GM19463 (cell line): ENCODE measurements around the gene ATOSB.

ENCODE experiments used
- ATAC-seq: cut with Tn5 transposase; IDR thresholded peaks from one replicate; pipeline ENCODE4 v1.9.1; 2021; ENCODE audit warnings: mild to moderate bottlenecking, moderate library complexity; ENCODE audit not compliant: unreplicated experiment

Gene ATOSB

DNA sequence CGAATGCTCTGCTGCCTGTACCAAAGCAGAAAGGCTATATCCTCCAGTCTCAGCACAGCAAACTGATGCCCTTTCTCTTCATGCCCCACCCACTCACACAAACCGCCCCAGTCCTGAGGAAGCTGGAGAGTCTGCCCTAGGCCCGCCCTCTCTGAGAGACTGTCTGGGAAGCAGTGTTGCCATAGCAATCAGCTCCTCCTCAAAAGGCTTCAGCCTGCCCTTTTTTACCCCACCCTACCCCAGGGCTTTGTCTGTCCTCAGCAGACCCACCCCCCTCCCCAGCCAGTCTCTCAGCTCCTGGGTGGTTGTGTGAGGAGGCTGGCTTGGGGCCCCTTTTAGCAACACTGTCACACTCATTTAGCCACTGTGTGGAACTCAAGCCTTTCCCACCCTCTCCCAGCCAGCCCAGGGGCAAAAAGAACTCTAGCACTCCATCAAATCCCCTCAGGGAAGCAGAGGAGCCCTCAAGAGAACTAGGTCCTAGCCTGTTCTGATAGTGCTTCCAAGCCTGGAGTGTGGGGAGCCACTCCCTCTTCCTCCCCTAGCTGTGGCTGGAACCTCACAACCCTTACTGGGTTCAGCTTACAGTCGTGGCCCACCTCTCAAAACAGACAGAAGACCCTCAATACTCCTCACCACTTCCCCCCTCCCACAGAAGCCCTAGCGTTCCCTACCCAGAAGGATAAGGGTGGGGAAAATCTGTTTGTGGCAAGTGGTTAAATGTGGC, 1.4 kb downstream of the ATOSB start:
- peak; percentile 16 for ATAC-seq

DNA sequence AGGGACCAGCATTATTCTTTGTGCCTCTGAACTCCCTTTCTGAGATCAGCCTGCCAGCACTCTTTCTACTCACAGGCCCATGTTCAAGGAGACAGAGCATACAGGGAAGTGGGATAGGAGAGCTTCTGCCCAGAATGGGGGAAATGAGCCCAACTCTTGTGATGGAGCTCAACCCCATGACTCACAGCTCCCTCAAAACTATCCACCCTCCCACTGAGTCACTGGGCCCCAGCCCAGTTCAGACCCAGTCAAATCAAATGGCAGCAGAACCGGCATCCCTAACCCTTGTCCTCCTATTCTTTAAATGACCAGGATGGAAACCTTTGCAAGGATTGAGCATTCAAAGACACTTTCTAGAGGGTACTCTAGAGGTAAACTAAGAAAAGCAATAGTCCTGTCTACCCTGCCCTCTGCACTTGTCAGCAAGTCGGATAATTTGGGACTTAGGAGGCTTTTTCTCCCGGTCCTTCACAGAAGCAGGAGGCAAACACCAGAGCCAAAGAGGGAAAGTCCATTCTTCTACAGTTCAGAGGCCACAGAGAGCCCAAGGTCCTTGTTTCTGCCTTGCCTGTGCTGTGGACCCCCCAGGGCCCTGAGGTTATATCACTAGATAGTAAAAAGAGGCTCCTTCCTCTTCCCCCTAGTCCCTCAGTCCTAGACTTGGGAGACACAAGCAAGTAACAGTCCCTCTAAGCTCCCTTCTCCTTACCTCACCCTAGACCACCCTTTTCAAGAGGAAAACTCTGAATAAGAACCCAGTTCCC, 3.2 kb downstream of the ATOSB start:
- ATAC-seq = no peak

DNA sequence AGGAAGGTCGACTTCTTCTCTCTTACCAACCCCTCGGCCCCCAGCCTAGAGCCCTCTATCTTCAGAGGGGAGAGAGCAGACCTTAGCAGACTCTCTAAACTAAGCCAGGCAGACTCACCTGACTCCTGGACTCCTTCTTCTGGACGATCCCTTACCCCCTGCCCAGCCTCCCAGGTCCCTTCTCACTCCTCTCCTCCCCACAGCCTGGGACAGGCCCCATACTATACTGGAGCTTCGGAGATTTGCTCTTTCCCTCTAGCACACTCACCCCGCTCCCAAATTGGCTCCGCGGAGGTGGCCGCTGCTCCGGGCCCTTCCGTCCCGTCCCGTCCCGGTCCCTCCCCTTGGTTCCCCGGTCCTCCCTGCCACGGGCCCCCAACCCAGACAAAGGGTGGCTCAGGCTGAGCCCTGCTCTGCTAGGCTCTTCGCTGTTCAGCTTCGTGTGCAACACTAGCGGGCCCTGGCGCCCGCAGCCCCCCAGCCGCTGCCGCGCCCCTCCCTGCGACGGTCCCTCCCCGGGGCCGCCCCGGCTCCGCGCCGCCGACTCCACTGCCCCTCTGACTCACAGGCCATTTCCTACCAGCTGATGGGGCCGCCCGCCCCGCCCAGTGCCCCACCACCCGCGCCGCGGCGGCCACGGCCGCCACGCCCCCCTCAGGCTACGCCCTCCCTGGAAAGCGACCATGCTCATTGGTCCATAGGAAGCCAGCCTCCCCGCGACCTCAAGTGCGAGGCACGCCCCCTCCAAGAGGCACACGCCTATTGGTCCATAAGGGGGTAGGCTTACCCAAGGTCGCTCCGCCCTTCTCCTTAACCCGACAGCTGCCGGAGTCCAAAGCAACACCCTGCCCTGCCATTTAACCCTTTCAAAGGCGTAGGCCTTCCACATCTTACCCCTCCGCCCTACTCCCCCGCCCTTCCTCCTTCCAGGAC, 4.4 kb downstream of the ATOSB start:
- peak; percentile 79 for ATAC-seq

DNA sequence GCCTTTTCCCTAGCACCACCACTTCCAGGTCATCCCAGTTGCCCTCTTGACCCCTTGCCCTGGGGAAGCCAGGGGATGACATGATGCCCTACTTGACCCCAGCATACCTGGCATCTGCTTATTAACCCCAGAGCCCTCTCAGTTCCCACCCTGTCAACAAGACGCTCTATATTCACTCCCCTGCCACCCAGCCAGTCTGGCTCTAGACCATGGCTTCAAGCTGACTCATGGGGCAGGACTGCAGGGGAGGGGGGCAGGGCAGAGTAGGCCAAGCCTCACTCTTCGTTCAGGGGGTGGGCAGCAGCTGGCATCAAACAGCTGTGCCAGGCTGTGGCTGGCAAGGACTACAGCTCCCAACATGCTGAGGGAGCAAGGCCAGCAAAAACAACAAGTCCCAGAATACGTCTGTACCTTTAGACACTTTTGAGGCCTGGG, 5.3 kb downstream of the ATOSB start:
- no peak for ATAC-seq

DNA sequence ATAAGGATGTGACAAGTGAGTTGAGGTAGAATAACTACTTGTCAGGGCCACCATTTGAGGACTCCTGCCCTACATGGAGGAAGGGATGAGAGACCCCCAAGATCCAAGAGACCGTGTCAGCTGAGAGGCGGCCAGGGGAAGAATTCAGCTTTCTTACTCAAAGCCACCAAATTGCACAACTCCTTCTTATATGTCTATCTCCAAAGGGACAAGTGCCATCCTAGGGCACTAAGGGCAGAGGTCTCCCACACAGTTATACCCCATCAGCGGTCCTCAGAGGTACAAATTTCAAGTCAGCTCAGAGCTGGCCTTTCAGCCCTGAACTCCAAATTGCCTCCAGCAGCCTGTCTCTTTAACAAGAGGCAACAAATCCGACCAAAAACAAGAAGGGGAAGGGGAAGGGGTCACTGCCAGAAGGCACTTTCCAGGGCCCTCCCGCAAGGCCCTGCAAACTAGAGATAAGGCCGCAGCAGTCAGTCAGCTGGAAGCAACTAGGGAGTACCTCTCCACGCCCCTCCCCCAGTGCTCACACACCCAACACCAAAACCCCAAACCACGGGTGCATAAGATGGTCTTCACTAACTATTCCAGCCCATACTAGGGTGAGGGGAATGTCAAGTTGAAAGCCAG, 6.6 kb downstream of the ATOSB start:
- ATAC-seq = no peak

DNA sequence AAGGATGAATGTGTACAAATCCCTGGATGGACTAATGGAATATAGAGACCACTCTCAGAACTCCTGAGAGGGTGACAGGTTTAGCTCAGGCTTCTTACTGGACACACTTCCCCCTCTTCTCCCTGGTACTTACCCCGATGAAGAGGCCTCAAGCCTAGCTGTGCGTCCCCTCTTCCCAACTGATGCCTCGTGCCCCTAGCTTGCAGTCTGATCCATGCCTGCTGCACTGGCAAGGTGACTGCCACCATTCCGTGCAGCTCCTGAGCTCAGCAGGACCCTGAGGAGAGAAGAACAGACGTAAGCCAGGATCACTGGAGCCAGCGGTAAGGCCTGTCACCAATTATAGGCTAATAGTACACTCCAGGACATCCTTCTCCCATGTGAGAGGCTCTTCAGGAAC, 7.2 kb downstream of the ATOSB start:
- ATAC-seq = no peak

DNA sequence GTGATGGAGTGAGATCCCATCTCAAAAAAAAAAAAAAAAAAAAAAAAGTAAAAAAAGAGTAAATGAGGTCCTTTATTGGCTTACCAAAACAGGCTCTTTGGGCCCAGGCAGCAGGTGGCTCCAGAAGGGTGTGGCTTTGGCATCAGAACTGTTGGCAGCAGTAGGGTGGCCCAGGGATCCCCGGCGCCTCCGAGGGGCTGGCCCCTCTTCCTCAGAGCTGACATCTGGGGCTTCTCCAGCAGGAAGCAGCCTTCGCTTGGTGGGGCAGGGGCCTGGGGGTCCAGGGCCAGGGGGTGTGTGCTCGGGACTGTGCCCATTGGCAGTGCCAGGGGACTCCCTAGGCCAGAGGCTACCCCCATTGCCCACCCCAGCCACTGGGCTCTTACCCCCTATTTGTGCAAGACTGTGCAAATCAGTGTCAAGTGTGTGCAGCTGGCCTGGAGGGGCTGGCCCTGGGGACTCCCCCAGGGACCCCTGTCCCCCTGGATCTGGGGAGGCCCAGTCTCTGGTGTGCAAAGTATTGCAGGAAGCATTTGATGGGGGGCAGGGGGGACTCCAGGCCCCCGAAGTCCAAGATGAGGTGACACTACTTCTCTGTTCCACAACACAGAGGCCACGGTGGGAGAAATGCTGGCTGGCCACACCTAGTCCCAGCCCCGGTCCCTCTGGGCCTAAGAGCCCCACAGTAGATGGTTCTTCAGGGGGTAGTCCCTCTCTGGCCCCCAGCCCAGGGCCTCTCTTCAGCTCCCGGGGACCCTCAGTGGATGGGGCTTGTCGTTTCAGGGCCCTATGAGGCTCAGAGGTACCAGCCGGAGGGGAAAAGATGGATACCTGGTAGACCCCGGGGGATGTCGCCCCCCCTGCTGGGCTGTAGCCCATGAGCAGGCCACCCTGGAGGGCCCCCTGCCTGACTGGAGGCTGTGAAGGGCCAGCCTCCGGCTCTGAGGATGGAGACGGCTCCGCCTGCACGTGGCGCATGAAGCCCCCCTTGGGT, 8.1 kb downstream of the ATOSB start:
- ATAC-seq = no peak

DNA sequence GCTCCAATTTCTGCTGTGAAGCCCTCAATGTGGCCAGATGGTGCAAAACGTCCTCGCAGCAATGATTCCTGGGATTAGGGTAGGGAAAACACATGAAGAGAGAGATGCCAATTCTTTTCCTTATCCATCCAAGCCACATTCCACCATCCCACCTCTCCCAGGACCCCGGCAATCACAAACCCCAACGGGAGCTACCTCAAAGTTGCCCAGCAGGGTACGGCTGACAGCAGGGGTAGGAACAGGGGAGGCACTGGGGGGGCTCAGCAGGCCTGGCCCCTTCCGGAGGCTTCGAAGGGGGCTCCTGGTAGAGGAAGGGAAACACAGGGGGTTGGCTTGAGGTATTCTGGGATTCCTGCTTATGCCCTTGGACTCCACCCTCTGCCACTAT, 9.3 kb downstream of the ATOSB start:
- no peak for ATAC-seq

DNA sequence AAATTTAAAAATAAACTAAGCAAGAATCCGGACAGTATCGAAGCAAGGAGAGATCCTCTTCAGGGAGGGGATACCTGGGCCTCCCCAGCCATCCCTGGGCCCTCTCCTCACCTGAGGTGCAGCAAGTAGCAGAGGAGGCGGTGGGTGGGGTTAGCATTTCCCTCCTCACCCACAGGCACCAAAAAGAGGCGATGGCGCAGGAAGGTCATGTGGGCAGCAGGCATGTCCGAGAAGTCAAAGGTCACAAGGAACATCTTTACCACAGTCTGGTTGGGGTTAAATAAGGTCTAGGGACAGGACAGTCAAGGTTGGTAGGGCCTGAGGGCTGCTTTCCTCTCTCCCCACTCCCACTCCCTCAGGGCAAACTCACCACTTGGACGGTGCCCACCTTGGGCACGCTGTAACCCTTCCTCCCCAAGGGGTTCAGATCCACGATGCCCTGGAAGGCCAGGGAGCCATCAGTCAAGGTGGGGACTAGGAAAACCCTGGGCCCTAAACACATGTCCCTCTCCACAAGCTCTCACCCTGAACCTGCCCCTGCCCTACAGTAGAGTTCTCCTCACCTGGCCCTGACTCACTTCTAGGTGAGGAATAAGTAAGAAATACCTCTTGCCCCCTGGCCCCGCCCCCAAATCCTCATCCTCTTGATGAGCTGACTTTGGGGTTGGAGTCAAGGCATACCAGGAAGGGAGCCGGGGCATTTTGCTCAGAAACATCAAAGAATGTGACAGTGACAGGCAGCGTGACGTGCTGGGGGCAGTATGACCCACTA, 9.9 kb downstream of the ATOSB start:
- no peak for ATAC-seq

DNA sequence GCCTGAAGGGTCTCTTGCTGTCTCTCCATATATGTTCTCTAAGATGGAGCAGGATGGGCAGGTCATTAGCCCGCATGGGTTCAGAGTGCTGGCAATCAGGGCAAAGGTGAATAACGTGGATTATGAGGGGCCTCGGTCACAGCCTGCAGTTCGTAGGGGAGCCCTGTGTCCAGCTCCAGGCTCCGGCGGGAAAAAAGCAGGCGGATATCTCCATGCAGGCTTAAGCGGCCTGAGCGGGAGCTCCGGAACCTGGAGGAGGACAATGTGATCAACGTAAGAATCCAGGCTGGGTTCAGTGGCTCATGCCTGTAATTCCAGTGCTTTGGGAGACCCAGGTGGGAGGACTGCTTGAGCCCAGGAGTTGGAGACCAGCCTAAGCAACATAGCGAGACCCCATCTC, 10.5 kb downstream of the ATOSB start:
- ATAC-seq = no peak

DNA sequence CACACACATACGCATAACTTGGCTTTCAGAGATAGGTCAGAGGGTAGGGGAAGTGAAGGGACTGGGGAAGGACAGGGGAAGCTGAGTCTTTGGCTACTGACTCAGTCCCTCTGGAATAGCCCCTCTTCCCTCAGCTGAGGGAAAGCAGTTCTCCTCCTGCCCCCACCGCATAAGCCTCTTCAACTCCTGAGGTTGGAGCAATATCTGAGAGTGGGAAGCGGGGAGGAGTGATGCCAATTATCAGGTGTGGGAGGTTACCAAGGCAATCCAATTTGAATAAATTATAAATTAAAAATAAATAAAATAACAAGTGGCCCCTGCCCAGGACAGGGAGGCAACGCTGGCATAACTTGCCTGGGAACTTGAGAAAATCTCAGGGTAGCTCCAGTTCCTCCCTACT, 11.1 kb downstream of the ATOSB start:
- ATAC-seq = no peak

DNA sequence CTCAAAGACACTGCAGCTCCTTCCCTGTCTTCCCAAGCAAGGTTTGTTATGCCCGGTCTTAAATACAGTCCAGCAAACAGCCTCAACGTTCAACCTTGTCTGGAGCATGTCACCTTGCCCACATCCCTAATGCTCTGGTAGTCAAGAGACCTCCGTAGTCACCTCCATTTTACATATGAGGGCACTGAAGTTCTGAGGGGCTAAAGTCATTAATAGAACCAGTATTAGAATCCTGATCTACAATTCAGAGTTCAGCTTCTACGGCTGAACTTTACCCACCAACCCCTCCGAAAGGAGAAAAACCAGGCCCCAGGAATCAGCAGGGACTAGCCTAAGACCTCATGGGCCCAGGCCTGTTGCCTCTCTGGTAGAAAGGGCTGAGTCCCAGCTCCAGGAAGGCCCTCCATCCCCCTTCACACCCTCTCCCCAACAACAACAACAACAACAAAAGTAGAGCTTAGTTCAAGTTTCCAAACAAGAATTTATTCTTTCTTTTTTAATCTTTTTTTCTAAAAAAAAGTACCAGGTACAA, 11.9 kb downstream of the ATOSB start:
- ATAC-seq = no peak

DNA sequence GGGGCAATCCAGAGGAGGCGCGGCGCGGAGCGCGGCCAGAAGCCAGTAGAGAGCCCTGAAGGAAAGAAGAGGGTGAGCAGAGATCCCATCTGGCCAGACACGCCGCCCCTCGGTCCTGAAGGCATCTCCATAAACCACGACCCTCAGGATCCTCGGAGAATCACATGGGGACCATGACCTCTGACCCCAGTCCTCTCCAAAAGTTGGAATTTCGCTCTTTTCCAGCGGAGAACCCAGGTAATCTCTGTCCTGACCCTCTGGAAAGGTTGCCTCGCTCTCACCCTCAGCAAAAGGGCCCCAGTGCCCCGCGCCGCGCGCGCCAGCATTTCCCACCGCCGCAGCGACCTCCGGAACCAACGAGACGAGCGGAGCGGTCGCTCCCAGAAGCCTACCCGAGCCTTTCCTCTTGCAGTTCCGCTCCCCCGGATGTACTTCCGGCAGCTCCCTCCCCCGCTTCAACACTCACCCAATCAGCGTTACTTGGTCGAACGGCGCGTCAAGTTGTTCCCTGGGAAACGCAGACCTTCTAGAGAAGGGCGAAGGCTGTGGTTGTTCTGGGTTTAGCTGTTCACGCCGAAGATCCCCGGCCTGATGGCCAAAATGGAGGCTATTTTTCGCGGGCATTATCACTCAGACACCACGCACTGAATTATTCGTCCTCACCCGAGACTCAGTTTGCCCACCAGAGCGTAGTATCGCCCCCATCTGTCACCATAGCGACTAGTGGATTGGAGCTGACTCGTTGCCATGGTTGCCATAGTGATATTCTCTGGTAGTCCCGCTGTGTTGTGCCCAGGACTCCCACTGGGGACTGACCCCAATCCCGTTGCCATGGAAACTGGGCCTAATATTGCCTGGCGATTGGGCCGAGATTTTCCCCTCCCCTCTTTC, 12.6 kb downstream of the ATOSB start, which contains the start of gene STOML2:
STOML2 (minus strand) TSS at position 363 of the 891 bp plus-strand sequence; CDS start at position 326, 37 bp downstream.
- ATAC-seq = peak; percentile 98

DNA sequence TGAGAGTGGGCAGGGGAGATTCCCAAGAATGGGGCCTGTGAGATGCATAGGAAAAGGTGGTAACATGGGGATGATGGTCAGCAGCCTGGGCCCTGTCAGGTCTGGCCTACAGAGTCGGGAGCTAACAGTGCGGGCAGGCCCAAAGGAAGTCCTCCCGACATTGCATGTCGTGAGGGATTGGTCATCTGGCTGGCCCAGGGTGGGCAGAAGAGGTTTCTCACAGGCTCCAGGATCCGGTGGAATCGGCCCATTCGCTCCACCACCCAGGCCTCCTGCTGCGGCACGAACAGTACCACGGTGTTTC, 13.2 kb downstream of the ATOSB start:
- ATAC-seq = no peak

DNA sequence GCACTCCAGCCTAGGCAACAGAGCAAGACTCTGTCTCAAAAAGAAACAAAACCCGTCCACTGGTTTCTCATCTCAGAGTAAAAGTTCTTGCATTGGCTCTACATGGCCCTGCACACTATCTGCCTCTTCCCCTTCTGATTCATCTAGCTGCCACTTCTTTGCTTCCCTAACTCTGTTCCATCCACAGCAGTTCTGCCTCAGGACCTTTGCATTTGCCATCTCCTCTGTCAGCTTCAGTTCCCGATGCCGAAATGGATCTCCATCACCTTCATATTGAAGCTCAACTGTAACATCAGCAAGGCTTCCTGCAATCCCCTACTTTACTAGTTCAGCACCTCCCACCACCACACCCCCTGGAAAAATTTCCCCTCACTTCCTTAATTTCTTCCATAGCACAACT, 18.1 kb downstream of the ATOSB start:
- no peak for ATAC-seq

DNA sequence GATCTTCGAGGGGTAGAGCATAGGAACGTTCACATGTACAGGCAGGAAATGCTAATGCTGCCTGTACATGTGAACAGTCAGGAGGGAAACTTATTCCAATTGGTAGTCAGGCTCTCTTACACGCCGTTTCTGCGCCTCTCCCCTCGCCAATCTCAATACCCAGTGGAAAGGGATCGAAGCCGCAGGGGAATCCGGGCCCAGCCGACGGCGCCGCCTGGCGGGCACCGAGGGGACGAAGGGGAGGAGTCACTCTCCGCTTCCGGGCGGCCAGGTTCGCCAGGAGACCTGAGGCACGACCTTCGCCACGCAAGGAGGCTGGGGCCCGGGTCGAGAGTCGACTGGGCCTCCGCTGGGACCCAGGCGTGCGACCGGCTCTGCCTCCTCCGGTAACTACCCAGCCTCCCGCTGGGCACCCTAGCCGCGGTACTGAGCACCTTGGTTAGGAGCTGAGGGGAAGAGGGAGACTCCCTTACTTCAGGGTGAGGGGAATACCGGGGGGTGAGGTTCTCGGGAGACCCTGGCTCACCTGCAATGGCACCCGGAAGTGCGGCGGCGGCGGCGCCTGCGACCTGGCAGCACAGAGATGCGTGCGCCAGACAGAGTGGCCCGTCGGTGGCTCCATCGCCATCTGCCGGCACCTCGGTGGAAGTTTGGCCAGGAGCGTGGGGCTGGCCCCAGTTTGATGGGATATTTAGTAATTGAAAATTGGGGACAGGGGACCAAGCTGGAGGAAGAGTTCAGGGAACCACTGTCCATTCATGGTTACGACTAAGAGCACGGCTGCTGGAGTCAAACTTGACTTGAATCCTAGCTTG, 19.4 kb downstream of the ATOSB start, which contains the start of gene PIGO:
PIGO (minus strand) TSS at position 557 of the 815 bp plus-strand sequence. CDS start 1,026 bp downstream, outside the sequence.
- peak; percentile 87 for ATAC-seq

DNA sequence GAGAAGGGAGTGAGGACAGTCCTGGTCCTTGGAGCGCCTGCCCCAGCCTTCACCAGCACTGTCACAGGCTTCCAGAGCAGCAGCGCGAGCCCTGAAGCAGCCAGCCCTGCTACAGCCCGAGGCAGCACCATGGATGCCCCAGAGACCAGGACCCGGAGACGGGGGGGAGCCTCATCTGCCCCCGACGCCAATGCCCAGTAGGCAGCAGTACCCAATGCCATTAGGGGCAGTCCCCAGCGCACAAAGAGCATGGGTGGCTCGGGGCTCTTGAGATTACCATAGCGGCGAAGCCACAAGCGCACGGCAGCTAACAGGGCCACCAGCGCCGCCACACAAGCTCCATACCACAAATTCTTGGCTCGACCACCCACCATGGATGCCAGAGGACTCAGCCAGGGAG, 24.1 kb downstream of the ATOSB start:
- no peak for ATAC-seq
